DLD1 (cell line): ENCODE results near the gene SMPD1.

Source experiments
- in situ Hi-C: cut with HindIII; loops from 2 replicates; pipeline ENCODE4 v1.10.0; 2017; ENCODE audit warnings: low sequenced_read_pairs

SMPD1 gene

DNA sequence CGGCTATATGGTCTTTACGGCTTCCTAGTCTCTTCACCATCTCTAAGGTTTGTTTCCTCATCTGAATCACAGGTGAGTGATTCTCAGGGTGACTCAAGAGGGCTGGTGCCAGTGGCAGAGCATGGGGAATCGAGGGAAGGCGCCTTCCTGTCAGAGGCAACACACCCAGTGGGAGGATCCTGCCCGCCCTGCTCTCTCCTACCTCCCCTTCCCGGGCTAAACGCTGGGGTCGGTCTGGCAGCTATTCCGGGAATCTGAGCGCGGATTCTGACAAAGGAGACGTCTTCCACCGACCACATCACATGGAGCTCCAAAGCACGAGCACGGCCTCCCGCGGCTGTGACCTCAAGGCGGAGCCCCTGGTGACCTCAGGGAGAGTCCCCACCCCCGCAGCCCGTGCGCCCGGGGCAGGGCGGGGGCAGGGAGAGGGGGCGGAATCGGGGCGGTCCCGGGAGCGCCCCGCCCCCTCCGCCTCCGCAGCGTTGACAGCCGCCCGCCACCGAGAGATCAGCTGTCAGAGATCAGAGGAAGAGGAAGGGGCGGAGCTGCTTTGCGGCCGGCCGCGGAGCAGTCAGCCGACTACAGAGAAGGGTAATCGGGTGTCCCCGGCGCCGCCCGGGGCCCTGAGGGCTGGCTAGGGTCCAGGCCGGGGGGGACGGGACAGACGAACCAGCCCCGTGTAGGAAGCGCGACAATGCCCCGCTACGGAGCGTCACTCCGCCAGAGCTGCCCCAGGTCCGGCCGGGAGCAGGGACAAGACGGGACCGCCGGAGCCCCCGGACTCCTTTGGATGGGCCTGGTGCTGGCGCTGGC, at the start of gene SMPD1:
SMPD1 (plus strand) TSS at position 570 of the 813 bp plus-strand sequence; CDS start at position 695, 125 bp downstream.
- in situ Hi-C loops = loop anchor here (5.0 kb wide), 1 partner anchor 52 kb away; the partner anchor contains the start of gene HPX

DNA sequence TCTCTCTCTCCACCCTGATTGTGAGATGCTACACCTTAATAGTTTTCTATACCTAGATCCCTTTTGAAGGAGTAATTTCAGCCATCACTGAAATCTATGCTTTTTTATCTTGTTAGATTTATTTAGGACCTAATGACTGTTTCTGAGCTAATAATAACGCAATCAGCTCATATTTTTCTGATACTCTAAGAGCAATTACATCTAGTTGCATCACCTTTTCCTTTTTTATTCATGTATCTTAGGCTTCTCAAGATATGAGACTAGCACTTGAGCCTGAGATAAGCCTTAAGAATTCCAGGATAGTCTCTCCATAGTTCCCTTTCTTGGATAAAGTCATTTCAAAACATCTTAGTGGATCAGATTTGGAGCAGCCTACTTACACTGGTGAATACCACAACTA, 44.9 kb upstream of the SMPD1 start:
- in situ Hi-C loops = no loop called here

- in situ Hi-C loops = no loop called here
Measured at GRCh38 chr11:6350043-6350442, 40.2 kb upstream of the SMPD1 start.

DNA sequence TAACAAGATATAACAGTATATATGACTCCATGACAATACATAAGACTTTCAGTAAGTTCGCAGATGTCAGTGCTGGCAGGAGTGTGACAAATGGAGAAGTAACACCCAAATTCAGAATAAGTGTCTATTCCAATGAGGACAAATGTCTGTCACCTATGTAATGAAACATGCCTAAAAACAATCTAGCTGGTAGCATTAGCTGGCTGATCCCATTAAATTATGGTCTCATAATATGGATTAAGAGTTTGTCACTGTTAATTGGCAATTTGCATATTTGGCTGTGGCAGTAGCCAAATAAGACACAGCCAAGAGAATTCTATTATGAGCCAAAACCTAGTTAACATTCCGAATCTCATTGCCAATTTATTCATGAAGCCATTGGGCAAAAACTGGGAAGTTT, 39.8 kb upstream of the SMPD1 start:
- in situ Hi-C loops = no loop called here

DNA sequence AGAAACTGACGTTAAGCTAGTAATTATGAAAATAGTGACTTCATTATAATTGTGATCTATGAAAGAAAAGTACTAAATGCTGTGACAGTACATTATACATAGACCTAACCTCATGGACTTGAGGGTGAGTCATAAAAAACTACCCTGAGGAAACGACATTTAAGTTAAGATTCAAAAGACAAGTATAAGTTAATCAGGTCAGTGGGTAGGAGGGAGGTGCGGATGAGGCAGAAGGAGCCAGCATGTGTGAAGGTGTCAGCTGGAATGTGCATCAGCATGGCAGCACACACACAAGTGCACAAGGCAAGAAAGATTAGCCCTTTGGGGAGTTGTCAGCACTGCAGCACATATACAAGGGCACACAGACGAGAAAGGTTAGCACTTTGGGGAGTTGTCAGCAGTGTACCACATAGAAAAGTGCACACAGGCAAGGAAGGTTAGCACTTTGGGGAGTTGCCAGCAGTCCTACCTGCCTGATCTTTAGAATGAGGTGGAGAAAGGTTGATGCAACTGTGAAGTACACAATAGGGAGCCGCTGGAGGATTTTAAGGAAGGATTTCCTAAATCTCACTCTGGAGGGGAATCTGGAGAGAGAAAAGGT, 38.4 kb upstream of the SMPD1 start:
- in situ Hi-C loops = no loop called here

GRCh38 chr11:6353367-6353987, 36.8 kb upstream of the SMPD1 start:
- in situ Hi-C loops = no loop called here

GRCh38 chr11:6354651-6355485, 35.4 kb upstream of the SMPD1 start:
- in situ Hi-C loops = no loop called here

GRCh38 chr11:6356503-6357055, 33.7 kb upstream of the SMPD1 start:
- in situ Hi-C loops = no loop called here

DNA sequence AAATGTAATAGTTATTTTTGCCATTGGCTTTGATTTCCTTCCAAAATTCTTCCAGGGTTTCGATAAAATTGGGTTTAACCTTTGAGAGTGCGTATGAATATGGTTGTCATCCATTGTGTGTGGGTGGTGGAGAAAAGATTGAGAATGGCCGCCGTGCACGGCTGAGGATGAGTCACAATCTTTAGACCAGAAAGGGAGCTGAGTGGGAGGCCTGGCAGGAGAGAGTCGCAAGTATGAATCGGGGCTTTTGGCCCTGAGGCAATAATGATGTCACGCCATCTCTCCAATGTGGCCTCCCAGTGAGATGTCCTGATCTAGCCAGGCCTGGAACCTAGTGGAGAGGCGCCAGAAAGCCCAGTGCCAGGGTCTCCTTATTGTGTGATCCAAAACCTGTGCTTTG, 33.1 kb upstream of the SMPD1 start:
- in situ Hi-C loops = no loop called here

DNA sequence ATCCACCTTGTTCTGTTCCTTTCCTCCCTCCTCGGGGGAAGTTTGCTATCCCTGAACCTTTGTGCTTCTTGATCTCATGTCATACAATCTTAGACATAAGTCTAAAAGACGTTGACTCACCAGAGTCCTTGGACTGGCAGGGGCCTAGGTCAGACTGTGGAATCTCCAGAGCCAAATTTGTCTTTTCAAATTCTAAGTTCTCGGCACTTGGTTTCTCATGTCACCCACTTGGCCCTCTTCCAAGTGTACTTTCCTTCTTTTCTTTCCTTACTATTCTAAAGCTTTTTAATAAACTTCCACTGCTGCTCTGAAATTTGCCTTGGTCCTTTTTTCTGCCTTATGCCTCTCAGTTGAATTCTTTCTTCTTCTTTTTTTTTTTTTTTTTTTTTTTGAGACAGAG, 30.1 kb upstream of the SMPD1 start:
- in situ Hi-C loops = no loop called here

DNA sequence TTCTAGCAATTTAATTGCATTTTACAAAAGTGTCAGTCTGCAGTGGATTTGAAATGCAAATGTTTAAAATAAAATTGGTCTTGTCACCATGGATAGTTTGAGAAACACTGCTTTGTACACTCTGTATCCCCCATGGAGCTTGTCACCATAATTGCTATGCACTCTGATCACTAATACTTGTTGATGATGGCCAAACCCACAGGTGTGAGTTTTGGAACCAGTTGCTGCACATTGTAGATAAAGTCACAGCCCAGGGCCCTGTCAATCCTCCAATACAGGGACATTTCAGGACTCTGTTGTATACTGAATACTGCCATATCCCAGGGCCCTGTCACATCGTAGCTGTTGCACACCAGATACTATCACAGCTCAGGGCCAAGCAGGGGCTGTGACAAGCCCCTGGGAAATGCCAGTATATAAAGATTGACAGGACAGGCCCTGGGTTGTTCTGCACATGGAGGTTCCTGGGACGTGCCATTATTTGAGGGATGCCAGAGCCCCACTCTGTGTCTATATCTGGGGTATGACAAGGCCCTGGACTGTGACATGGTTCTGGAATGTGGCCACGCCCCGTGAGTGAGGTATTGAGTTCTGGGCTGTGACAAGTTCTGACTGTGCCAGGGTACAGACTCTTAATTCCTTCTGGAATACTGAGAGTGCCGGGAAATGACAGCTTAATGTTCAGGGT, 27.9 kb upstream of the SMPD1 start:
- in situ Hi-C loops = no loop called here

DNA sequence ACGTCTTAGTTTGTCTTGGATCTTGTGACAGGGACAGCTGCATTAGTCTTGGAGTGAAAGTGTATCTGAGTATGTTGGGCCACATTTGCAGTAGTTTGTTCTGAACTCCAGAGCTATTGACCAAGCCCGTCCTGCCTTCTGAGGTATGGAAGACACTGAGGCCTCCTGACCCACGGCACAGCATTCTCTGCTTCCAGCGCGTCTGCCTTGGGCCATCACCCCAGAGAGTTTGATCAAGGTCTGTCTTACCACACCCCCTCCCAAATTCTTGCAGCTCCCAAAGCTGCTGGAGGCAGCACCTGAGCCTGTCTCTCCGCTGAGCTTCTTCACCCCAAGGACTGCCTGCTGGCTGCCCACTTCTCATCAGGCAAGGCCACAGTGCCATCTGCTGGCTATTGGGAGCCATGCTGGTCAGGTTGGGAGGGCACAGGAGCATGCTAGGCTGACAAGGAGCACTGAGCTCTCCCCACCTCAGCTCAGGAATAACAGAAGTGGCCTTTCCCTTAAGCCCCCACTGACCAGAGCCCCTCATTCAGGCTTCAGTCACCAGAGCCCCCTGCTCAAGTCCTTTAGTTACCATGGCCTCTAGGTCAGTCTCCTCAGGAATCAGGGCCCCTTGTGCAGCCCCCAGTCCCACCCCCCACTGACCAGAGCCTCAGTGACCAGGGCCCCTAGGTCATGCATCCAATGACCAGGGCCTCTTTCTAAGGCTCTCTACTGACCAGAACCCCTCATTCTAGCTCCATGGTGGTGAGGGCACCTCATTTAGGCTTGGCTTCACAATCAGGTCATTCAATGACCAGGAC, 27.2 kb upstream of the SMPD1 start:
- in situ Hi-C loops = no loop called here

GRCh38 chr11:6365659-6366058, 24.6 kb upstream of the SMPD1 start:
- in situ Hi-C loops = no loop called here

DNA sequence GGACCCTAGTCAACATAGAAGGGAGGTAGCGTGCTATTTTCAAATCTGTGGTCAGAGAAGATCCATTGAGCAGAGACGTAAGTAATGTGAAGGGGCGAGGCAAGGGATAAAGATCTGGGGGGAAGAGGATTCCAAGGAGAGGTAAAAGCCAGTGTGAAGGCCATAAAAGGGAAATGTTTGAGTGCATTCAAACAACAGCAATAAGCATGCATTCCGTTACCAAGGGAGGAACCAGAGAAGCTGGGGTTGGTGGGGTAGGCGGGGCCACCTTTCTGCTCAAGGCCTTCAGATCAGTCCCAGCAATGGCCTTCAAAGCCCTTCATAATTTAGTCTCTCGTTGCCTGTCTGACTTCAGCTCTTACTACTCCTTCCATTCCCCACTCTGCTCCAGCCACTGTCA, 18.4 kb upstream of the SMPD1 start:
- in situ Hi-C loops = no loop called here

GRCh38 chr11:6377902-6378639, 12.2 kb upstream of the SMPD1 start:
- in situ Hi-C loops = no loop called here

DNA sequence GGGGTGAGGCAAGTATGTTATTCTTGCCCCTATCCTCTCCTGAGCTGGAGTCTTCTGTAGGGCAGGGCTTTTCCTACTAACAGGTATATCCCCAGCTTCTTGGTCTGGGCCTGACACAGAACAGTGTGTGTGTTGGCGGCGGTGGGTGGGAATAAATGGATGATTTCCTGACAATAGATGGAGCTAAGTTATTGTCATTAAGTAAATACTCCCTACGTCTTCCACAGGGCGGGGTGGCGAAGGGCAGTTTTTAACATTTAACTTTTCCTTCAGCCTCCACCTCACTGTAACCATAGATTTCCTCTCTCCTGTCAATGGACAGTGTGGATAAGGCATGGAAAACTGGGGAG, 11.7 kb upstream of the SMPD1 start:
- in situ Hi-C loops = no loop called here

DNA sequence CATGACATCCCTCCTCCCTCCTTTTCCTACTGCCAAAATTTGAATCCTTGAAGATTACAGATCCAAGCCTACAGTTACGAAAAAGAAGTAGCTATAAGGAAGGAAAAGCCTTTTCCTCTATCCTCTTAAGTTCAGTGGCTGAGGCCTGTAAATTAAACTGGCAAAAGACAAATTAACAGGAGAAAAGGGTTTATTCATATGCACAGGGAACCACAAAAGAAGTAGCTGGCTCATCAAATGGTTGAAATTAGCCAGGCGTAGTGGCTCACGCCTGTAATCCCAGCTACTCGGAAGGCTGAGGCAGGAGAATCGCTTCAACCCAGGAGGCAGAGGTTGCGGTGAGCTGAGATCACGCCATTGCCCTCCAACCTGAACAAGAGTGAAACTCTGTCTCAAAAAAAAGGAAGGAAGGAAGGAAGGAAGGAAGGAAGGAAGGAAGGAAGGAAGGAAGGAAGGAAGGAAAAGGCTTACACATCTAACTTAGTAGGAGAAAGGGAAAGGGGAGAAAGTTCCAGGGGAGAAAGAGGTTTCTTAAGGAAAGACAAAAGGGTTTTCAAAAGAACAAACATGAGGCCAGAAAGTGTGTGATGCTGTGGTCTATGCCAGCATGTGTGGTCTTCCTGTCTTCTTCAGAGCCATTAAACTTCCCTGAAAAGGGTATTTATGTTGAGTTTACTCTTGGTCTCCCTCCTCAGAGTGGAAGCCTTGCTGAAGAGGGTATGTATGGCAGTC, 5.1 kb upstream of the SMPD1 start:
- in situ Hi-C loops = loop anchor here (5.0 kb wide), 1 partner anchor 57 kb away; the partner anchor contains the start of gene HPX
